K562 (cell line): Measurements from ENCODE around the gene ZNF641. TPM values are rescaled to one million over a fixed set of nuclear protein-coding genes. Genes with fewer than 3 reads are reported as not detected.

ENCODE experiments used
- ATAC-seq: fragments of 200-7000 bp; cut with Tn5 transposase; 3 replicates; pipeline ENCODE4 v1.9.1; 2020; ENCODE audit warnings: moderate library complexity
- BruUV-seq: library from RNA; stranded (reverse); fragments of 400-500 nt; replicated peaks from 2 replicates; lab custom pipeline; 2021; lab: Mats Ljungman, UMichigan
- CTCF ChIA-PET: fragments of 300-600 bp; formaldehyde crosslinking; extraction: SDS; loops from one replicate; lab custom pipeline; 2021; ENCODE audit warnings: low intra/inter-chr PET ratio; lab: Yijun Ruan, JAX
- POLR2A ChIA-PET: fragments of 300-600, 350-650 bp; sonication (Branson Sonifier 250); formaldehyde crosslinking; extraction: SDS; loops from one replicate; lab custom pipeline; 2021; ENCODE audit warnings: antibody characterized with exemption, inconsistent platforms; lab: Yijun Ruan, JAX
- DNase-seq, 4 experiments: peaks; one replicate each; pipeline versions ENCODE4 v3.0.0 to v3.0.0-alpha.2; 2011 to 2018; ENCODE audit warnings: low spot score in 3 of 4, mixed read lengths in 3 of 4; ENCODE audit errors: extremely low read depth in 1 of 4
- FAIRE-seq: peaks from 2 replicates; lab custom pipeline; 2011; peaks lifted over from hg19 to GRCh38; lab: Jason Lieb, UNC
- H2AFZ ChIP-seq: 2 replicates; pipeline ENCODE4 v1.6.0; 2011; ENCODE audit warnings: low read depth, low read length, control low read depth, inconsistent platforms
- H3K27ac ChIP-seq: fragments of 200-600 bp; 3 replicates; pipeline ENCODE4 v1.8.0; 2011; ENCODE audit warnings: low read depth, mild to moderate bottlenecking, control low read depth, inconsistent platforms, low read length, moderate library complexity, mixed read lengths; ENCODE audit errors: extremely low read depth
- H3K27me3 ChIP-seq, 2 experiments: fragments of 300-600 bp in 1 of 2; 2 replicates in 1 of 2; 3 replicates in 1 of 2; pipeline versions ENCODE4 v1.6.0 to v1.8.0; 2011; ENCODE audit warnings: inconsistent platforms in 2 of 2, low read length in 2 of 2, mild to moderate bottlenecking in 1 of 2, mixed read lengths in 1 of 2, moderate library complexity in 1 of 2; ENCODE audit not compliant: control insufficient read depth in 2 of 2, insufficient read depth in 2 of 2
- H3K36me3 ChIP-seq: fragments of 300-600 bp; 3 replicates; pipeline ENCODE4 v1.8.0; 2011; ENCODE audit warnings: mild to moderate bottlenecking, low read length, inconsistent platforms; ENCODE audit not compliant: control insufficient read depth, insufficient read depth
- H3K4me1 ChIP-seq, 2 experiments: fragments of 200-600 bp in 1 of 2; replicated peaks in 1 of 2; 2 replicates in 1 of 2; 3 replicates in 1 of 2; pipeline versions ENCODE4 v1.5.1 to v1.8.0; 2011; ENCODE audit warnings: inconsistent platforms in 2 of 2, low read length in 2 of 2, mild to moderate bottlenecking in 1 of 2, mixed read lengths in 1 of 2, moderate library complexity in 1 of 2; ENCODE audit not compliant: control insufficient read depth in 2 of 2, insufficient read depth in 2 of 2
- H3K4me2 ChIP-seq: 2 replicates; pipeline ENCODE4 v1.6.1; 2011; ENCODE audit warnings: low read length, control low read depth, inconsistent platforms, mixed read lengths; ENCODE audit not compliant: insufficient read depth
- H3K4me3 ChIP-seq: fragments of 200-600 bp; sonication (generic), shearing (Covaris generic); 2 replicates; pipeline ENCODE4 v1.5.1; 2016; ENCODE audit warnings: control low read depth, inconsistent platforms
- H3K79me2 ChIP-seq: fragments of 200-600 bp; 3 replicates; pipeline ENCODE4 v1.8.0; 2011; ENCODE audit warnings: low read length, inconsistent platforms; ENCODE audit not compliant: control insufficient read depth, insufficient read depth
- H3K9ac ChIP-seq, 2 experiments: 2 replicates each; pipeline versions ENCODE4 v1.6.0 to v1.6.1; 2011; ENCODE audit warnings: low read depth in 2 of 2, low read length in 2 of 2, control low read depth in 1 of 2, inconsistent platforms in 1 of 2, mild to moderate bottlenecking in 1 of 2, mixed read lengths in 1 of 2; ENCODE audit not compliant: insufficient read depth in 1 of 2
- H3K9me1 ChIP-seq: one replicate; pipeline ENCODE4 v1.6.0; 2011; ENCODE audit warnings: inconsistent platforms, mild to moderate bottlenecking, low read length, moderate library complexity; ENCODE audit not compliant: control insufficient read depth, insufficient read depth
- H3K9me3 ChIP-seq: replicated peaks from 2 replicates; pipeline ENCODE4 v1.5.1; 2011; ENCODE audit warnings: low read depth, low read length, inconsistent platforms; ENCODE audit not compliant: control insufficient read depth, insufficient read depth
- H4K20me1 ChIP-seq: replicated peaks from 2 replicates; pipeline ENCODE4 v1.6.1; 2011; ENCODE audit warnings: low read length, inconsistent platforms, mixed read lengths; ENCODE audit not compliant: control insufficient read depth, insufficient read depth
- CCNT2 ChIP-seq: IDR thresholded peaks from 2 replicates; pipeline ENCODE4 v1.6.1; 2011; ENCODE audit warnings: borderline replicate concordance, low read depth, mild to moderate bottlenecking, moderate library complexity, mixed read lengths, low read length; ENCODE audit not compliant: insufficient read length; ENCODE audit errors: extremely low read depth
- ERF ChIP-seq: fragments of 450-650 bp; formaldehyde crosslinking; IDR thresholded peaks from 2 replicates; pipeline ENCODE4 v1.4.0; 2020; ENCODE audit warnings: mild to moderate bottlenecking, mixed read lengths
- FIP1L1 ChIP-seq: fragments of 200-400 bp; formaldehyde crosslinking; IDR thresholded peaks from 2 replicates; pipeline ENCODE4 v1.6.1; 2018; ENCODE audit warnings: mild to moderate bottlenecking, low read depth, low read length; ENCODE audit not compliant: poor library complexity, severe bottlenecking
- MTA2 ChIP-seq: fragments of 450-650 bp; IDR thresholded peaks from 2 replicates; pipeline ENCODE4 v1.6.1; 2016; ENCODE audit warnings: low read depth
- POLR2H ChIP-seq: IDR thresholded peaks from 2 replicates; pipeline ENCODE4 v1.6.1; 2016; ENCODE audit warnings: missing genetic modification characterization, low read depth, mild to moderate bottlenecking, control low read depth, missing compliant biosample characterization, moderate library complexity
- WGBS: fragments of 100-300 bp; shearing (Covaris generic); methylation state at CpG from one replicate; pipeline ENCODE4 v1.1.6; 2016; ENCODE audit warnings: low coverage, mixed read lengths; ENCODE audit not compliant: insufficient coverage; ENCODE audit errors: missing lambda C conversion rate; 5-methylcytosine and 5-hydroxymethylcytosine counted together
- in situ Hi-C: fragments of 300-500 bp; cut with MboI; formaldehyde crosslinking; loops from 4 replicates; pipeline ENCODE4 v1.15.0; 2018; ENCODE audit warnings: inconsistent platforms, mixed read lengths
- intact Hi-C: fragments of 100-400 bp; cut with micrococcal nuclease; formaldehyde crosslinking; loops from 2 replicates; pipeline ENCODE4 v1.14.2; 2022
- polyA plus RNA-seq, 8 experiments: library from polyadenylated mRNA; depleted of rRNA in 4 of 8; stranded (reverse) in 5 of 8; unstranded in 3 of 8; fragments of >200 nt; fragmentation: Nextera tagmentation in 2 of 8; fragmentation: Illumina TruSeq in 1 of 8; extraction: Ambion mirVana in 2 of 8; extraction: Trizol in 1 of 8; gene quantifications; 2 replicates each; pipeline versions ENCODE4 v1.2.1 to v1.2.3, GENCODE V29; 2011 to 2014; ENCODE audit warnings: inconsistent platforms in 1 of 8, missing spikeins in 1 of 8
- total RNA-seq, 7 experiments: library from RNA; depleted of rRNA in 6 of 7; stranded (reverse); fragments of >200 nt in 6 of 7; fragmentation: Illumina TruSeq in 2 of 7; extraction: Trizol in 2 of 7; gene quantifications; 2 replicates each; pipeline versions ENCODE4 v1.2.1 to v1.2.3, GENCODE V29; 2011 to 2021; ENCODE audit warnings: low replicate concordance in 1 of 7
- TF ChIP-seq, protein P1 (sequence below): sonication (generic); formaldehyde crosslinking; IDR thresholded peaks from 2 replicates; pipeline ENCODE4 v1.8.0; 2023; ENCODE audit warnings: mild to moderate bottlenecking, missing genetic modification reagents
- TF ChIP-seq, protein P2 (sequence below): fragments of 450-650 bp; formaldehyde crosslinking; IDR thresholded peaks from 2 replicates; pipeline ENCODE4 v1.4.0; 2020; ENCODE audit warnings: mild to moderate bottlenecking, moderate library complexity

The ZNF641 gene
- total and polyA plus RNA-seq, 9 of the 15 experiments (the other 6 are each of a cell fraction or from before 2014, with no cell fraction given): 2.5 to 15.6 (median 9.2) TPM

- POLR2A ChIA-PET: no interaction called here
- no peak overlapping the region for H3K4me2 ChIP-seq
- no peak overlapping the region for H3K27ac ChIP-seq
- CTCF ChIA-PET: no interaction called here
- H3K36me3 ChIP-seq: no peaks in the 10 kb centered on the region
- no peaks in the 10 kb centered on the region for H3K79me2 ChIP-seq
- intact Hi-C loops (no loop called here), in situ Hi-C loops (no loop called here)
- no TSS peak for BruUV-seq
- DNase-seq (no peak), ATAC-seq (no peak), FAIRE-seq (no peak)
- no peaks in the 10 kb centered on the region for H3K27me3 ChIP-seq
- peaks cover 7 to 20% of the 10 kb centered on the region in 2 experiments for H3K4me1 ChIP-seq
- TF ChIP-seq POLR2H (tag) (no peak), CCNT2 (no peak), ERF (CRISPR knock-in tag) (no peak), FIP1L1 (no peak), MTA2 (no peak)
- TF ChIP-seq, protein P1, sequence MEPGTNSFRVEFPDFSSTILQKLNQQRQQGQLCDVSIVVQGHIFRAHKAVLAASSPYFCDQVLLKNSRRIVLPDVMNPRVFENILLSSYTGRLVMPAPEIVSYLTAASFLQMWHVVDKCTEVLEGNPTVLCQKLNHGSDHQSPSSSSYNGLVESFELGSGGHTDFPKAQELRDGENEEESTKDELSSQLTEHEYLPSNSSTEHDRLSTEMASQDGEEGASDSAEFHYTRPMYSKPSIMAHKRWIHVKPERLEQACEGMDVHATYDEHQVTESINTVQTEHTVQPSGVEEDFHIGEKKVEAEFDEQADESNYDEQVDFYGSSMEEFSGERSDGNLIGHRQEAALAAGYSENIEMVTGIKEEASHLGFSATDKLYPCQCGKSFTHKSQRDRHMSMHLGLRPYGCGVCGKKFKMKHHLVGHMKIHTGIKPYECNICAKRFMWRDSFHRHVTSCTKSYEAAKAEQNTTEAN (CRISPR knock-in tag): no peak
- TF ChIP-seq, protein P2, sequence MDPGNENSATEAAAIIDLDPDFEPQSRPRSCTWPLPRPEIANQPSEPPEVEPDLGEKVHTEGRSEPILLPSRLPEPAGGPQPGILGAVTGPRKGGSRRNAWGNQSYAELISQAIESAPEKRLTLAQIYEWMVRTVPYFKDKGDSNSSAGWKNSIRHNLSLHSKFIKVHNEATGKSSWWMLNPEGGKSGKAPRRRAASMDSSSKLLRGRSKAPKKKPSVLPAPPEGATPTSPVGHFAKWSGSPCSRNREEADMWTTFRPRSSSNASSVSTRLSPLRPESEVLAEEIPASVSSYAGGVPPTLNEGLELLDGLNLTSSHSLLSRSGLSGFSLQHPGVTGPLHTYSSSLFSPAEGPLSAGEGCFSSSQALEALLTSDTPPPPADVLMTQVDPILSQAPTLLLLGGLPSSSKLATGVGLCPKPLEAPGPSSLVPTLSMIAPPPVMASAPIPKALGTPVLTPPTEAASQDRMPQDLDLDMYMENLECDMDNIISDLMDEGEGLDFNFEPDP (CRISPR knock-in tag): no peak
- H3K4me3 ChIP-seq: no peak overlapping the region
- WGBS: 36% methylated on average over 1 of the region's 1 CpG
- no peak overlapping the region for H3K9ac ChIP-seq
- no peak overlapping the region for H2AFZ ChIP-seq
- H3K9me1 ChIP-seq: no peaks in the 10 kb centered on the region
- no peaks in the 10 kb centered on the region for H4K20me1 ChIP-seq
- no peaks in the 10 kb centered on the region for H3K9me3 ChIP-seq
Observed at GRCh38 chr12:48300774-48301173, 49.9 kb downstream of the ZNF641 start.
